NCI-H446 treated with DMSO at 0.1 percent for 48 hours (cell line): ENCODE results near the gene SMURF2.
"Not testable (repeated sequence)": the region's sequence is repeated elsewhere in the genome, so short reads cannot be mapped to it uniquely, and the experiment has no call there.

Experiments used
- DNase-seq: peaks from one replicate; lab custom pipeline; 2025; lab: John Stamatoyannopoulos, UW

Gene SMURF2

DNA sequence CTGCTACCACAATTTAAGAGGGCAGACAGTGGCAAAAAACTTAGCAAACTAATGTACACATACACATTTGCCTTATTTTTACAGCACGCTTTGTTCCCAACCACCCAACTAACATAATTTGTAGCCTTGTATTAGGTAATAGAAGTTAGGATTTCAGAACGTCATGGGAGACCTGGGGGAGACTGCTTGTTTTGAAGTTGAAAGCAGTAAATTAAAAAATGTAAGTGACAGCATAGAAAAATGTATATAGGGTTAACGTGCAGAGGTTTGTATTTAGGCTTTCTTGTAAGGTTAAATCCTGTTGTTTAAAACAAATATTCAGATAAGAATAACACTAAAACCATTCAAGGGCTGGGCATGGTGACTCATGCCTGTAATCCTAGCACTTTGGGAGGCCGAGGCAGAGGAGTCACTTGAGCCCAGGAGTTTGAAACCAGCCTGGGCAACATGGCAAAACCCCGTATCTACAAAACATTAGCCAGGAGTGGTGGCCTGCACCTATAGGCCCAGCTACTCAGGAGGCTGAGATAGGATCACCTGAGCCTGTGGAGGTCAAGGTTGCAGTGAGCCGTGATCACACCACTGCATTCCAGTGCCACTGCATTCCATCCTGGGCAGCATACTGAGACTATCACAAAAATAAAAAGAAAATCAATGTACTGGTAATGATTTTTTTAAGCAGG, 2.3 kb upstream of the SMURF2 start:
- not testable (repeated sequence) for DNase-seq

DNA sequence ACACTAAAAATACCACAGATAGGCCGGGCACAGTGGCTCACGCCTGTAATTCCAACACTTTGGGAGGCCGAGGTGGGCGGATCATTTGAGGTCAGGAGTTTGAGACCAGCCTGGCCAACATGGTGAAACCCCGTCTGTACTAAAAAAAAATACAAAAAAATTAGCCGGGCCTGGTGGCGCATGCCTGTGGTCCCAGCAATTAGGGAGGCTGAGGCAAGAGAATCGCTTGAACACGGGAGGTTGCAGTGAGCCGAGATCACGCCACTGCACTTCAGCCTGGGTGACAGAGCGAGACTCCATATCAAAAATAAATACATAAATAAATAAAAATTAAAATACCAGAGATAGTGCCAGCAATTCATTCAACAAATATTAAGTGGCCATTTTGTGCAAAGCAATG, 1.7 kb upstream of the SMURF2 start:
- not testable (repeated sequence) for DNase-seq

DNA sequence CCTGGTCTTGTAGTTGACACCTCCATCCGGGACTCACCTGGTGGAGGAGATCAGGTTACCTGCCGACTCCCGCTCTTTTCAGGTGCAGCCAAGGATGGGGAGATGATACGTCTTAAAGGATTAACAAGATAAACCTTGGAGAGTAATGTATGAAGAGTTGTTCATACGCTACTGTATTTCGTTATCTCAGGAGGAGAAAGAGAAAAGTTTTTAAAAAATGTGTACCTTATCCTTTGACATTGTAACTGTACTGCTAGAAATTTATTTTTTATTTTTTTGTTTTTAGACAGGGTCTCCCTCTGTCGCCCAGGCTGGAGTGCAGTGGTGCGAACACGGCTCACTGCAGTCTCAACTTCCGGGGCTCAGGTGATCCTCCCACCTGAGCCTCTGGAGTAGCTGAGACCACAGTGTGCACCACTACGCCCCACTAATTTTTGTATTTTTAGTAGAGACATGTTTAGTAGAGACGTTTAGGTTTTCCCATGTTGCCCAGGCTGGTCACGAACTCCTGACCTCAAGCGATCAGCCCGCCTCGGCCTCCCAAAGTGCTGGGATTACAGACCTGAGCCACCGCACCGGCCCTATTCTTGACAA, 764 bp upstream of the SMURF2 start:
- DNase-seq, result no peak

DNA sequence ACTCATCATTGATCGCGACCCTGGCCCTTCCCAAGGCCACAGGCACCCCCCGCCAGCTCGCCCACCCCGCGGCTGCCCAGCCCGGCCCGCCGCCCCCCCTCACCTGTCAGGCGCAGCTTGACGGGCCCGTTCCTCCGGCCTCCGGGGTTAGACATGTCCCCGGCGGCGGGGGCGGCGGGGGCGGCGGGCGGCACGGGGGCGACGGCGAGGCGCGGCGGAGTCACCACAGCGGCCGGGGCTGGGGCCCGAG, 456 bp downstream of the SMURF2 start:
- no peak for DNase-seq

DNA sequence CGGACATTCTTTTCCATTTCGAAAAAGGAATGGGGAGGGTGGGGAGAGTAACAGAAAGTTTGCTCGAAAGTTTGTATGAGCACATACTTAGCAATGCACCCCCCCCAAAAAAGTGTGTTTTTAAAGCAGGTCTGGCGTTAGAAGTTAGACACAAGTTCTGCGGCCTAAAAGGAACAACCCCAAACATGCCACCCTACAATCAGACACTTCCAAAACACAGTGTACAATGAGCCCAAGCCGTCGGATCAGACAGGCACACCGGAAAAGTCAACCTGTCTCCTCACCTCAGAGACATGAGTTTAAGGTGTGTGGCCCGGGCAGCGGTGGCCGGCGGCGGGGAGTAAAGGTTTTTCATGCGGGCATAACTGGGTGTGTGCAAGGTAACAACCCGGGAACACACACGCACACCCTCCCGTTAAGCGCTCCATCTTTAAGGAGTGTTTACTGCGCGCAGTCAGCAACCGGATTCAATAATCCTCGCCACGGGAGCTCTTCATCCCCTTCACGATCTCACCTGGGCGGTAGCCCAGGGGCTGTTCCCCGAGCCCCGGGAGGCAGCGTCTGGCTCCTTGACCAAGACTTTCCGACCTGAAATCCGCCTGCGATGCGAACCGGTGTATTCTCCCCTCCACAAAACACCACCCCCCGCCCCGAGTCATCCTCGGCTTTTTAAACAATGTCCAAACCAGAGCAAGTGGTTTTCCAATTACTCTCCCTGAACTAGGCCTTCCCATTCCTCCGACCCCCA, 955 bp downstream of the SMURF2 start:
- DNase-seq, result not testable (repeated sequence)

DNA sequence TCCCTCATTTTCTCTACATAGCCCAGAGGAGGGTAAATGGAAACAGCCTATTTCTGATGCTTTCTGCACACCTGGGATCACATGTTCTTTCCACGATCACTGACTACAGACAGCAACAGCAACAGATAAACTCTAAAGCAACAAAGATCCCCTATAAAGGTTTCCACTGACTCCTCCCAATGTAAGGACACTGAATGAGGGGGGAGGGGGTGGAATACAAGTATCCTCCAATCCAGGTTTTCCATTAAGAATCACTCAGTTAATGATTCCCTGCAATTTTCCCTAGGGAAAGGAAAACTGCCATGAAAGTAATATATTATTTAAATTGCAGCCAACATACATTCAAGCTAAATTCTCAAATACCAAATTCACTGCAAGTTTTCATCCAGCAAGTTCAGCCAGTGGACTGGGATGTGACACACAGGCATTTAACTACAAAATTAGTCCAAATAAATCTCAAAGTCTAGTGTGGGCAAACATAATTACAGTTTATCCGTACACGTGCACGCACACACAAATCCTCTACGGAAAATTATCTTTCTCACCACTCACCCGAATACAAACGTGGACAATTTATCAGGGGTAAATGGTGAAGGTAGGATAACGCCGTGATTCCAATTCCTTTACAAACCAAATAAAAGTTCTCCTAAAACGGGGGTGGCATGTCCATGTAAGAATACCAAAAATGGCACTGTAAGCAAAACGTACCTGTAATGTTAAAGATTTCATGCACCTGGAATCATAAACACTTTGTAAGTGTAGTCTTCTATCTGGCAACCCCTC, 1.7 kb downstream of the SMURF2 start:
- not testable (repeated sequence) for DNase-seq

DNA sequence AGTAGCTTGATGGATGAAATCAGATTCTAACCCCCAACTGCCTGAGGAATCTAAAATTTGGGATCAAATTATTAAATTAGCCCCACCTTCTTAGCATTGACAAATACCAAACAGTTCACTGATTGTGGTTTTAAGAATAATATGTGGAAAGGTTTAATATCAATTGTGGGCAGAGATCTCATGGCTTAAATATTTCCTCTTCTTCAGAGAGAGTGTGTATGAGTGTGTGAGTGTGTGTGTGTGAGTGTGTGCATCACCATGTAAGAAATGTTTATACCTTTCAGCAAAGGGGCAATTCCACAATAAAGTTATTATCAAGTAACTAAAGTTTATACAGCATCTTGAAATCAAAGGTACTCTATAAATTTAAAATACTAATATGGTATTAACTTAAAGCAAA, 3.2 kb downstream of the SMURF2 start:
- DNase-seq, result no peak

DNA sequence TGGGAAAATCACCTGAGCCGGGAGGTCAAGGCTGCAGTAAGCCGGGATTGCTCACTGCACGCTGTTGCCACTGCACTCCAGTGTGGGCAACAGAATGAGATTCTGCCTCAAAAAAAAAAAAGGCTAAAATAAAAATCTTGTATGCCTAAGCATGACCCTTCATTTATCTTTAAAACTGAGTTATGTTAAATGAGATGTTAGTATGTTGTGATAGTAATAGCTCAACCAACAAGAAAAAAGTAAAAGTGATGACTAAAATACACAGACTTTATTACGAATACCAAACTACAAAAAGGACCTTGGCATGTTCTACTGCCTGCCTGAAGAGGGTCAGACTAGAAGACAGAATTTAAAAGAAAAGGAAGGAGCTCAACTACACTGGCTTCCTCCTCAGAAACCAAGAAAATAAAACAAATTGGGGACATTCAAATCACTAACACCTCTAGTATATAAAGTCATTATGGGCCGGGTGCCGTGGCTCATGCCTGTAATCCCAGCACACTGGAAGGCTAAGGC, 4.4 kb downstream of the SMURF2 start:
- no peak for DNase-seq

DNA sequence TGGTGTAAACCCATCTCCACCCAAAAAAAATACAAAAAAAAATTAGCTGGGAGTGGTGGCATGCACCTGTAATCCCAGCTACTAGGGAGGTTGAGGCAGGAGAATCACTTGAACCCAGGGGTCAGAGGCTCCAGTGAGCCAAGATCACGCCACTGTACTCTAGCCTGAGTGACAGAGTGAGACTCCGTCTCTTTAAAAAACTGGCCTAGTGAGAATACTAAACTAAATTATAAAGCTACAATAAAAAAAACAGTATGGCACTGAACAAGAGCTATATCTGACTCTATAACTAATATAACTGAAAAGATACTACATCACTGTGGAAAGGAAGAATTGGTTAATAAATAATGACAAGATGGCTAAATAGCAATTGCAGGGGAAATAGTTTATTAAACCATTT, 6.4 kb downstream of the SMURF2 start:
- DNase-seq, result no peak

DNA sequence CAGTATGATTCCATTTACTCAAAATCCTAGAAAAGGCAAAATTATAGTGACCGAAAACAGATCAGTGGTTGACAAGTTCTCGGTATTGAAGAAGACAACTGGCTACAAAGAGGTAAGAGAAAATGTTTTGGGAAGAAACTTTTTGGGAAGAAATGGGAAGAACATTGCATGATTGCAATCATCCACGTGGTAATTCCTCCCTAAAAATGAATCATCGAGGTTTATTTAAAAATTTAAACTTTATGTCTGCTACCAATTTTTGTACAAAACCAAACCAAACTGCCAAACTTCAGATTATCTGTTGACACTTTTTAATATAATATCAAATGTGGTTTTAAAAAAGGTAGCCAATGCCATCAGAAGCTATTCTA, 8.1 kb downstream of the SMURF2 start:
- DNase-seq, result no peak

DNA sequence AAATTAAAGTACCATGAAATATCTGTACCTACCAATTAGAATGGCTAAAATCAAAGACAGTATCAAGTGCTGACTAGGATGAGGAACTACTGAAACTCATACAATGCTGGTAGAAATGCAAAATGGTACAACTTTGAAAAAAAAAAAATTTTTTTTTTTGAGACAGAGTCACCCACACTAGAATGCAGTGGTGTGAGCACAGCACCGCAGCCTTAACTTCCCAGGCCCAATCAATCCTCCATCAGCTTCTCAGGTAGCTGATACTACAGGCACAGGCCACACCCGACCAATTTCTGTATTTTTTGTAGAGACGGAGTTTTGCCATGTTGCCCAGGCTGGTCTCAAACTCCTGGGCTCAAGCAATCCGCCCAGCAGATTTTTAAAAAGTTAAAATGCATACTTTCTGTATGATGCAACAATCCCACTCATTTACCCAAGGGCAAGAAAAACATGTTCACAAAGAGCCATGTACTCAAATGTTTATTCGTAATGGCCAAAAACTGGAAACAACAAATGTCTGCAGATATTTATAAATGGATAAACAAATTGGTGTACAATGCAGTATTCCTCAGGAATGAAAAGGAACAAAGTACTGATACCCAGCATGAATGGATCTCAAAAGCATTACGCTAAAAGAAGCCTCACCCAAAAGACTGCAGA, 8.7 kb downstream of the SMURF2 start:
- DNase-seq, result no peak

DNA sequence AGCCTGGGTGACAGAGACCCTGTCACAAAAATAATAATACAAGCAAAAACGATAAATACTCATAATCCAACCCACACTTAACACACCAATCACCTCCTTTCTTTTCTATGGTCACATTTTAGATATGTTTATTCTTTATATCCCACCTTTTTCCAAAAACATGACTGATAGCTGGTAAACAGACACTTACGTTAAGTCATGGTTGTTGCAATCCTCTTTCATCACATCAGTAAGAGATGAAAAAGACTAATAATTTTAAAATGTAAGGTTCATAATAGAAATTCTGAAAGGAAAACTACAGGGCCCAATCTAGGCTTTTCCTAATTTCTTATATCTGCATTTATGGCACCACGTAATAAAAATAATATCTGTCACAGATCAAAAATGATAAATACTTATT, 10.2 kb downstream of the SMURF2 start:
- DNase-seq, result no peak

DNA sequence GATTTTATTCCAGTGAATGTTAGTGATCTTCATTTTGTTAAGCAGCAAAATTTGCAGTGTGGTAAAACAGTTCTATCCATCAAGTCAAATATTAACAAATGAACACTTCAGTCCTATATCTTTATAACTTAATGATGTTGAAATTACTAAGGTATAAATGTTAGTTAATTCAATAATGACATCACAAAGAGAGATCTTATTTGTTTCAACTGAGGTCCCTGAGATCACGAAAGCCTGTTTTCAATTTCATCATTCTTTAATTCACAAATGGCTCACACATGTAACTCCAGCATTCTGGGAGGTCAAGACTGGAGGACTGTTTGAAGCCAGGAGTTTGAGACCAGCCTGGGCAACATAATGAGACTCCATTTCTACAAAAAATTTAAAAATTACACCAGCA, 13.9 kb downstream of the SMURF2 start:
- no peak for DNase-seq

DNA sequence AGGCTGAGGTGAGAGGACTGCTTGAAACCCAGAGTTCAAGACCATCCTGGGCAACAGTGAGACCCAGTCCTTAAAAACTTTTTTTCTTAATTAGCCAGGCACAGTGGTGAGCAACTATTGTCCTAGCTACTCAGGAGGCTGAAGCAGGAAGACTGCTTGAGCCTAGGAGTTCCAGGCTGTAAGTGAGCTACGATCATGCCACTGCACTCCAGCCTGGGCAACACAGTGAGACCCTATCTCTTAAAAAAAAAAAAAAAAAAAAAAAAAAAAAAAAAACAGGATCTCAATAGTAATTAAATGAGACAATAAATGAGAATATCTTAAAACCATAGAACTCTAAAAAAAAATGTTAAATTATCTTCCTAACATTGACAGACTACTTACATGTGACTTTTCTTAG, 14.3 kb downstream of the SMURF2 start:
- DNase-seq, result no peak

DNA sequence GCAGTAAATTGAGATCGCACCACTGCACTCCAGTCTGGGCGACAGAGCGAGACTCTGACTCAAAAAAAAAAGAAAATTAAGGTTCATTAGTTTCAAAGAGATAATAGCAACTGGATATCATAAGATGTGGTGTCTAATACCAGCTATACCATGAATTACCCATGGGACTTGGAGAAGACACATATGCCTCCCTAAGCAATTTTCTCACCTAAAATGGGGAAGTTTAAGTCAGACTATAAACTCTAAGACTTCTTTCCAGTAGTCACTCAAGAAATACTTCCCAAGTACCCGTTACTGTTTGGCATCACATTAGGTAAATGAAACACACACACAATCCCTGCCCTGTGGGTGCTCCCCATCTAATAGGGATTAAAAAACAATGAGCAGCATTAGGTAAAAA, 22.6 kb downstream of the SMURF2 start:
- DNase-seq, result no peak

DNA sequence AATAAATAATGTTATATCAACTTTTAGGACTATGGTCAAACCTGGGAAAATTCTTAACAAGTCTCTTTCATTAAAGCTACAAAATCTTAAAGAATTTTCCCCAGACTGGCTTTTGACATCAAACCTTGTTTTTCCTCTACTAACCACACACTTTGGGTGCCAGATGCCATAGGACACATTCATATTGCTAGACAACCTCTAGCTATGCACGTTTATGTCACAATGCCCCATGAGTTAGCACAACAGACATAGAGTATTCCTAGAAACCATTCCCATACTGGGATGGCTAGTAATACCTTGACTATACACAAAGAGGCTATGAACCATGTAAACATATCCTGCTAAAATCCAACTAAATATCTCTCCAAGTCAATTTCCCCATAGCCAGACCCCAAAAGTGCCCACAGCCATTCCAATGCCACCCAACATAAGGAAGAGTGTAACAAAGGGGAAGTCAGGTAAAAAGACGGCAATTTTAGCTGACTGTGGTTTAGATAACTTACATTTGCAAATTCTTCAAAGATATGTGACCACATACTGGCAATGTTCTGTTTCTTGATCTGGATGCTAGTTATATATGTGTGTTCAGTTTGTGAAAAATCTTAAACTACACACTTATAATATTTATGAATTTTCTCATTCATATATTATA, 23.4 kb downstream of the SMURF2 start:
- DNase-seq, result no peak

DNA sequence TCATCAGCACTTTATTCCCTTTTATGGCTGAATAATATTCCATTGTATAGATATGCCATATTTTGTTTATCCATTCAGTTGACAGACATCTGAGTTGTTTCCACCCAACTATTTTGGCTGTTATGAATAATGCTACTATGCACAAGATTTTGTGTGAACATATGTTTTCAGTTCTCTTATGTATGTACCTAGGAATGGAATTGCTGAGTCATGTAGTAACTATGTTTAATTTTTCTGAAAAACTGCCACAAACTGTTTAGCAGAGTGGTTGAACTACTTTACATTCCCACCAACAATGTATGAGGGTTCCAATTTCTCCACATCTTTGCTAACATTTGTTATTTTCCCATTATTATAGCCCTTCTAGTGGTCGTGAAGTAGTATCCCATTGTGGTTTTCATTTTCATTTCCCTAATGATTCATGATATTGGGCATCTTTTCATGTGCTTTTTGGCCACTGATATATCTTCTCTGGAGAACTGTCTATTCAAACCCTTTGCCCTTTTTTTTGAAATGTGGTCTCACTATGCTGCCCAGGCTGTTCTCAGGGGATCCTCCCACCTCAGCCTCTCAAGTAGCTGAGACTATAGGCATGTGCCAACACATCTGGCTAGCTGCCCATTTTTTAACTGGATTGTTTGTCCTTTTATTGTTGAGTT, 26.3 kb downstream of the SMURF2 start:
- no peak for DNase-seq

DNA sequence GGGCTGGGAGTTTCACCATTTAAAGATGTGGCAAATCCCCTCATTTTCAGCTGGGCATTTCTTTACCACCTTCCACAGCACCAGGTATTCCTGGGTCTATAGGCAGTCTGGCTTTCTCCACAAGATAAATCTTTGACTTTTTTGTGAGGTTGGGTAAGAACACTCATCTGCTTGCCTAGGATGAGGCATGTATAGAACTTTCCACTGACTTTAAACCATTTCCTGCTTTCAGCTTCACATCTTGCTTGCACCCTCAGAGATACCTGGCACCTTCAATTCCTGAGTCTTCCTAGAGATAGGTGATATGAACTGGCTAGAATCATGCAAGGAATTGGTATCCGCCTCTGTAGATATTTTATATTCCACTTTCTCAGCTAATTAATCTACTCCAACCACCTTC, 27.9 kb downstream of the SMURF2 start:
- no peak for DNase-seq

DNA sequence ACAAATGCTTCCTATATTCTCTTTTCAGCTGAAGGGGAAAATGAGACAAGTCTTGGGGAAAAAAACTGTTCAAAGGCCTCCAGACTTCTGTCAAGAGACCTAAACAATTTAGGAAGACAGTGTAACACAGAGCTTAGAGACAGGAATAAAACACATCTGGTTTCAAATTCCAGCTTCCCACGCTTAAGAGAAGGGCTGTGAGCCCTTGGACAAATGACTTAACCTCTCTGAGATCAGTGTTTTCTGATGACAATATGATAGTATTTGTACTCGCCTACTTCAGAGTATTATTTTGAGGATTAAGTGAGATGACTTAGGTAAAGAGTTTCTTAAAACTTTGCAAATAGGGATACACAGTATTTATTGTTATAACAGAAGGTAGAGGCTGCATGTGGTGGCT, 29.5 kb downstream of the SMURF2 start:
- no peak for DNase-seq

DNA sequence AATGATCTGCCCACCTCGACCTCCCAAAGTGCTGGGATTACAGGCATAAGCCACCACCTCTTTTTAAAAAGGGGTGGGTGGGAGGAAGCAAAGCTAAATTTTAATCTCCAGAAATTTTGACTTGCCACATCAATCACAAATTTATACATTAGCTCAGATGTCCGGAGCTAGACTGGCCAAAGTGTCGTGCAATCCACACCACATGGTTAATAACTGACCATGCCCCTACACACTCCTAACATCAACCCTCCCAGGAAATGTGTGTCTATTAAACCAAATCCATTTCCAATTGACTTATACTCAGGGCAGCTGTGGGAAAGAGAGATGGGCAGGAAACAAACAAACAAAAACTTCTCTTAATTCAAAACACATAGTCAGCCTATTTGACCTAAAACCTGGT, 29.9 kb downstream of the SMURF2 start:
- DNase-seq, result no peak
